Mesenchymal stem cell (in vitro differentiated cells and primary cell): ENCODE measurements around the gene SAMD4B.

Experiments
- DNase-seq: peaks from one replicate; pipeline ENCODE4 v3.0.0-alpha.2; 2013
- H2AFZ ChIP-seq: one replicate; pipeline ENCODE4 v1.6.1; 2013; ENCODE audit warnings: low read depth, mild to moderate bottlenecking, control low read depth, inconsistent platforms, low read length, moderate library complexity
- H2AK5ac ChIP-seq: 2 replicates; pipeline ENCODE4 v1.6.1; 2013; ENCODE audit warnings: low read length, moderate library complexity, mild to moderate bottlenecking, inconsistent platforms; ENCODE audit not compliant: severe bottlenecking
- H2BK120ac ChIP-seq: one replicate; pipeline ENCODE4 v1.6.1; 2013; ENCODE audit warnings: low read depth, mild to moderate bottlenecking, inconsistent platforms, low read length, moderate library complexity
- H2BK12ac ChIP-seq, 2 experiments: one replicate each; pipeline ENCODE4 v1.6.1; 2013; ENCODE audit warnings: inconsistent platforms in 2 of 2, low read length in 2 of 2, mild to moderate bottlenecking in 2 of 2, moderate library complexity in 2 of 2, control low read depth in 1 of 2
- H2BK15ac ChIP-seq: one replicate; pipeline ENCODE4 v1.6.1; 2013; ENCODE audit warnings: mild to moderate bottlenecking, low read depth, inconsistent platforms; ENCODE audit not compliant: poor library complexity, severe bottlenecking
- H2BK5ac ChIP-seq: 2 replicates; pipeline ENCODE4 v1.6.1; 2013; ENCODE audit warnings: low read depth, mild to moderate bottlenecking, low read length, control low read depth, inconsistent platforms; ENCODE audit not compliant: poor library complexity, severe bottlenecking
- H3K14ac ChIP-seq, 2 experiments: one replicate each; pipeline ENCODE4 v1.6.1; 2013; ENCODE audit warnings: inconsistent platforms in 2 of 2, low read length in 2 of 2, control low read depth in 1 of 2, mild to moderate bottlenecking in 1 of 2, moderate library complexity in 1 of 2
- H3K18ac ChIP-seq, 2 experiments: one replicate each; pipeline ENCODE4 v1.6.1; 2013; ENCODE audit warnings: inconsistent platforms in 2 of 2, low read length in 2 of 2, control low read depth in 1 of 2, low read depth in 1 of 2, mild to moderate bottlenecking in 1 of 2
- H3K23ac ChIP-seq, 2 experiments: one replicate each; pipeline ENCODE4 v1.6.1; 2013; ENCODE audit warnings: inconsistent platforms in 2 of 2, low read length in 2 of 2, mild to moderate bottlenecking in 2 of 2, moderate library complexity in 2 of 2, control low read depth in 1 of 2
- H3K27ac ChIP-seq: 2 replicates; pipeline ENCODE4 v1.5.1; 2013; ENCODE audit warnings: mild to moderate bottlenecking, moderate library complexity, low read length, control low read depth, inconsistent platforms; ENCODE audit not compliant: poor library complexity, severe bottlenecking
- H3K27me3 ChIP-seq, 2 experiments: 2 replicates each; pipeline versions ENCODE4 v1.6.1 to v1.7.0; 2013; ENCODE audit warnings: low read length in 2 of 2, mild to moderate bottlenecking in 2 of 2, moderate library complexity in 2 of 2, control low read depth in 1 of 2, inconsistent platforms in 1 of 2; ENCODE audit not compliant: control insufficient read depth in 1 of 2, insufficient read depth in 1 of 2
- H3K36me3 ChIP-seq, 2 experiments: 2 replicates each; pipeline versions ENCODE4 v1.6.1 to v1.7.0; 2013; ENCODE audit warnings: low read length in 2 of 2, control low read depth in 1 of 2, inconsistent platforms in 1 of 2, low read depth in 1 of 2, mild to moderate bottlenecking in 1 of 2; ENCODE audit not compliant: insufficient read depth in 2 of 2, control insufficient read depth in 1 of 2
- H3K4ac ChIP-seq, 2 experiments: one replicate each; pipeline ENCODE4 v1.6.1; 2013; ENCODE audit warnings: inconsistent platforms in 2 of 2, low read length in 2 of 2, mild to moderate bottlenecking in 2 of 2, moderate library complexity in 2 of 2, control low read depth in 1 of 2, low read depth in 1 of 2
- H3K4me1 ChIP-seq: 2 replicates; pipeline ENCODE4 v1.6.1; 2013; ENCODE audit warnings: low read depth, low read length, control low read depth; ENCODE audit not compliant: control insufficient read depth, insufficient read depth
- H3K4me2 ChIP-seq: 2 replicates; pipeline ENCODE4 v1.6.1; 2013; ENCODE audit warnings: low read length, mild to moderate bottlenecking, inconsistent platforms; ENCODE audit not compliant: poor library complexity, severe bottlenecking
- H3K4me3 ChIP-seq, 2 experiments: 2 replicates each; pipeline versions ENCODE4 v1.5.1 to v1.7.0; 2013; ENCODE audit warnings: low read length in 2 of 2, mild to moderate bottlenecking in 2 of 2, control low read depth in 1 of 2, low read depth in 1 of 2; ENCODE audit not compliant: insufficient read depth in 1 of 2
- H3K79me1 ChIP-seq: replicated peaks from 2 replicates; pipeline ENCODE4 v1.6.1; 2013; ENCODE audit warnings: mild to moderate bottlenecking, control low read depth, low read length, inconsistent platforms; ENCODE audit not compliant: poor library complexity, severe bottlenecking
- H3K9ac ChIP-seq: 2 replicates; pipeline ENCODE4 v1.7.0; 2013; ENCODE audit warnings: mild to moderate bottlenecking, low read length, moderate library complexity
- H3K9me3 ChIP-seq: 2 replicates; pipeline ENCODE4 v1.7.0; 2013; ENCODE audit warnings: mild to moderate bottlenecking, low read length; ENCODE audit not compliant: control insufficient read depth
- H4K8ac ChIP-seq: one replicate; pipeline ENCODE4 v1.6.1; 2013; ENCODE audit warnings: inconsistent platforms, mild to moderate bottlenecking, low read length, moderate library complexity
- H4K91ac ChIP-seq: one replicate; pipeline ENCODE4 v1.6.1; 2013; ENCODE audit warnings: mild to moderate bottlenecking, low read length, inconsistent platforms
- WGBS: methylation state at CpG from one replicate; pipeline ENCODE4 v1.1.7; 2013; ENCODE audit warnings: mixed read lengths; 5-methylcytosine and 5-hydroxymethylcytosine counted together

The SAMD4B gene

DNA sequence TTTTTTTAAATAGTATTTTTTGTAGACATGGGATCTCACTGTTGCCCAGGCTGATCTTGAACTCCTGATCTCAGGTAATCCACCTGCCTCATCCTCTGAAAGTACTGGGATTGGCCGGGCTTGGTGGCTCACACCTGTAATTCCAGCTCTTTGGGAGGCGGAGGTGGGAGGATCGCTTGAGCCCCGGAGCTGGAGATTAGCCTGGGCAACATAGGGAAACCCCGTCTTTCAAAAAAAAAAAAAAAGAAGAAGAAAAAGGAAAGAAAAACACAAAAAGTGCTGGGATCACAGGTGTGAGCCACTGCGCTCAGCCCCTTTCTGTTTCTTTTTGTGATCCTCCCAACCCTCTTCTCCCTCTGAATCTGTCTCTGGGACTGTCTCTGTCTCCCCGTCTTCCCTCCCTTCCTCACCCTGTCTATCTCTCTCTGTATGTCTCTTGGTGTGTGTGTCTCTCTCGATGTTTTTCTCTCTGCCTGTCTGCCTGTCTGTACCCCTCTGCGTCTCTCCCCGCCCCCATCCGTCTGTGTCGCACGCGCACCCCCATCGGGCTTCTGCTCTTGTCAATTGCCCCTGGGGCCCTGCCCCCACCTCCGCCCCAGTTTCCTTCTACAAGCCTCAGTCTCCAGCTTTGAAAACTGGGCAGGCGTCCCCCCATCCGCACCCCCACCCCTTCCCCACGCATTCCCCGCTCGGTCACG is 63.9 kb downstream of the SAMD4B start:
- no peak overlapping the region for H3K23ac ChIP-seq
- 22% methylated on average over 21 of the region's 22 CpGs for WGBS
- peak; percentile 82 for DNase-seq
- peak overlapping the region; percentile 46 for H3K4me2 ChIP-seq
- H3K79me1 ChIP-seq, result no peaks in the 10 kb centered on the region
- peak overlapping the region; percentile 64 for H2BK120ac ChIP-seq
- H3K36me3 ChIP-seq, result peaks cover 13 to 15% of the 10 kb centered on the region in 2 experiments
- peak overlapping the region; percentile 14 to 87 for H2BK12ac ChIP-seq
- H3K9me3 ChIP-seq, result no peaks in the 10 kb centered on the region
- no peaks in the 10 kb centered on the region for H3K27me3 ChIP-seq
- peak overlapping the region; percentile 92 for H2BK15ac ChIP-seq
- peak overlapping the region; percentile 64 to 82 for H3K18ac ChIP-seq
- peak overlapping the region; percentile 59 to 76 for H3K4me3 ChIP-seq
- H3K4ac ChIP-seq, result peak overlapping the region; percentile 29 to 75
- peak overlapping the region; percentile 53 for H2AK5ac ChIP-seq
- H4K91ac ChIP-seq, result no peak overlapping the region
- no peak overlapping the region for H2BK5ac ChIP-seq
- H2AFZ ChIP-seq, result no peak overlapping the region
- peak overlapping the region; percentile 3 for H3K27ac ChIP-seq
- peak overlapping the region; percentile 74 for H4K8ac ChIP-seq
- peak overlapping the region in 1 of 2 experiments; percentile 49 for H3K14ac ChIP-seq
- H3K4me1 ChIP-seq, result peaks cover 44% of the 10 kb centered on the region
- H3K9ac ChIP-seq, result peak overlapping the region; percentile 93

DNA sequence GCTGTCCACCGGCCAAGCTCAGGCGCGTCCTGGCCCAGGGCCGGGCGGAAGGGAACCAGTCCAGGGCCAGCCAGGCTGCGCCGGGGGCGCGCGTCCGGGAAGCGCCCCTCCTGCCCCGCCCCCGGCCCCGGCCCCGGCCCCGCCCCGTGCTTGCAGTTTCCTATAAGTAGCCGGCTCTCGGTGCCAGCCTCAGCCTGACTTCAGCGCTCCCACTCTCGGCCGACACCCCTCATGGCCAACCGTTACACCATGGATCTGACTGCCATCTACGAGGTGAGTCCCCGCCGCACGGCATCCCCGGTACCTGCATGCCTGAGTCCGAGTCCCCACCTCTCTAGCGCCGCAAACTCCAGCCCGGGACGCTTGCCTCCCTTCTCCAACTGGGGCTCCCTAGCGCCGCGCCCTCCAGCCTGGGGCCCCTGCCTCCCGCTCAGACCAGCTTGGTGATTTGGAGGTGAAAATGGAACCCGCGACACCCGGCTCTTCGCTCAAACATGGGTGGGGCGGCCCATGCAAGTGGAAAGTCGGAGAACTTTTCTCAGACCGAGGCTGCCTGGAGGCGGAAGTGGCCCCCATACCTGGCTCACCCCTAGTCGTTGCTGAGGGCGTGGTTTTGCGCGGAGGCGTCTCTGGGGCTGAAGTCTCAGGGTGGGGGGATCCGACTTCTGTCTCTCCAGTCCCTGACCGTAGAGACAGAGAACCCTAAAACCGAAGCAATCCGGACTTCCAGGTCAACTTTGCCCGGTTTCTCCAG is 64.6 kb downstream of the SAMD4B start, which contains the start of gene ZFP36:
TSS of gene ZFP36 (plus strand) at position 192 of the 754 bp plus-strand sequence. CDS start at position 250, 58 bp downstream.
- H2BK12ac ChIP-seq, result peak within 1 kb of the TSS; percentile 91 to 96
- peak; percentile 97 for DNase-seq
- H2BK5ac ChIP-seq, result peak within 1 kb of the TSS; percentile 85
- H3K9me3 ChIP-seq, result no peaks in the 10 kb centered on the region
- peak within 1 kb of the TSS; percentile 94 to 97 for H3K18ac ChIP-seq
- H3K4me3 ChIP-seq, result peak within 1 kb of the TSS; percentile 88 to 95
- H2AFZ ChIP-seq, result no peak within 1 kb of the TSS
- peak within 1 kb of the TSS in 1 of 2 experiments; percentile 97 for H3K14ac ChIP-seq
- peak within 1 kb of the TSS; percentile 92 for H3K27ac ChIP-seq
- peak within 1 kb of the TSS; percentile 89 to 94 for H3K4ac ChIP-seq
- no peaks in the 10 kb centered on the region for H3K27me3 ChIP-seq
- H2BK120ac ChIP-seq, result peak within 1 kb of the TSS; percentile 71
- H3K79me1 ChIP-seq, result no peaks in the 10 kb centered on the region
- peaks cover 48% of the 10 kb centered on the region for H3K4me1 ChIP-seq
- H3K23ac ChIP-seq, result peak within 1 kb of the TSS in 1 of 2 experiments; percentile 91
- peak within 1 kb of the TSS; percentile 61 for H2AK5ac ChIP-seq
- peaks cover 13 to 15% of the 10 kb centered on the region in 2 experiments for H3K36me3 ChIP-seq
- H3K9ac ChIP-seq, result peak within 1 kb of the TSS; percentile 98
- H3K4me2 ChIP-seq, result peak within 1 kb of the TSS; percentile 60
- under 1% methylated on average over 52 of the region's 56 CpGs for WGBS
- peak within 1 kb of the TSS; percentile 91 for H4K91ac ChIP-seq
- H2BK15ac ChIP-seq, result peak within 1 kb of the TSS; percentile 92
- H4K8ac ChIP-seq, result peak within 1 kb of the TSS; percentile 85

DNA sequence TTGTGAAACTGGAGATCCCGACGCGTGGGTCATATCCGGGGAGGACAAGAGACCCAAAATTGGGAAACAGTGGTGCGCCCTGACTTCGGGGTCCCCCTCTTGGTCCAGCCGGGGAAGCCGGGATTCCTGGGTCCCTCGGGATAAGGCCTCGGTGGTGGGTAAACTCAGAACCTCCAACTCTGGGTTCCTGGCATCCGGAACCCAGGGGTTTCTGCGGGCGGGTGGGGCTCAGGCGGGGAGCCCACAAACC is 65.1 kb downstream of the SAMD4B start:
- Histone ChIP-seq H2AFZ (no peak overlapping the region), H2BK15ac (peak overlapping the region; percentile 30), H3K4ac (peak overlapping the region in 1 of 2 experiments; percentile 94), H3K18ac (peak overlapping the region; percentile 94 to 97), H4K8ac (no peak overlapping the region), H3K27me3 (no peaks in the 10 kb centered on the region), H3K9ac (peak overlapping the region; percentile 98), H3K4me1 (peaks cover 43% of the 10 kb centered on the region), H2BK12ac (no peak overlapping the region), H3K9me3 (no peaks in the 10 kb centered on the region), H2AK5ac (no peak overlapping the region), H2BK5ac (no peak overlapping the region), H4K91ac (no peak overlapping the region), H3K14ac (no peak overlapping the region), H3K79me1 (no peaks in the 10 kb centered on the region), H3K23ac (no peak overlapping the region), H3K27ac (peak overlapping the region; percentile 92), H3K36me3 (peaks cover 13 to 15% of the 10 kb centered on the region in 2 experiments), H2BK120ac (peak overlapping the region; percentile 71), H3K4me3 (peak overlapping the region; percentile 88 to 95), H3K4me2 (peak overlapping the region; percentile 60)
- WGBS, result 6% methylated on average over 14 of the region's 14 CpGs
- DNase-seq, result no peak
